Ramos (cell line): ENCODE results near the gene DRC7.
"Not testable (repeated sequence)": the region's sequence is repeated elsewhere in the genome, so short reads cannot be mapped to it uniquely, and the experiment has no call there.

Experiments used
- in situ Hi-C: fragments of 300-500 bp; cut with MboI; formaldehyde crosslinking; loops from one replicate; pipeline ENCODE4 v1.14.3; 2022; ENCODE audit warnings: low sequenced_read_pairs; ENCODE audit not compliant: unreplicated experiment

Gene DRC7

GRCh38 chr16:57707331-57707730 lies 12.7 kb downstream of the DRC7 start:
- in situ Hi-C loops, result no loop called here

GRCh38 chr16:57708168-57708567 lies 13.6 kb downstream of the DRC7 start:
- in situ Hi-C loops, result no loop called here

- in situ Hi-C loops, result no loop called here
These were observed 15.1 kb downstream of the DRC7 start for GRCh38 chr16:57709663-57710062.

- in situ Hi-C loops, result no loop called here
These were observed 16.7 kb downstream of the DRC7 start for GRCh38 chr16:57711346-57711745.

- in situ Hi-C loops, result no loop called here
These were observed 17.4 kb downstream of the DRC7 start for GRCh38 chr16:57711993-57712392.

GRCh38 chr16:57712569-57712968 lies 18.0 kb downstream of the DRC7 start:
- in situ Hi-C loops, result not testable (repeated sequence)

GRCh38 chr16:57713596-57713995 lies 19.0 kb downstream of the DRC7 start:
- in situ Hi-C loops, result no loop called here

GRCh38 chr16:57714047-57714446 lies 19.4 kb downstream of the DRC7 start:
- in situ Hi-C loops, result no loop called here

GRCh38 chr16:57720142-57720575 lies 25.6 kb downstream of the DRC7 start:
- in situ Hi-C loops, result no loop called here

- in situ Hi-C loops, result no loop called here
These were observed 27.0 kb downstream of the DRC7 start for GRCh38 chr16:57721356-57722209.

GRCh38 chr16:57722210-57722499 lies 27.5 kb downstream of the DRC7 start:
- in situ Hi-C loops, result no loop called here

GRCh38 chr16:57722651-57723050 lies 28.0 kb downstream of the DRC7 start:
- in situ Hi-C loops, result no loop called here

GRCh38 chr16:57723170-57723569 lies 28.6 kb downstream of the DRC7 start:
- in situ Hi-C loops, result no loop called here

- in situ Hi-C loops, result no loop called here
These were observed 29.9 kb downstream of the DRC7 start for GRCh38 chr16:57724531-57724930.

GRCh38 chr16:57725151-57725550 lies 30.5 kb downstream of the DRC7 start:
- in situ Hi-C loops, result no loop called here

- in situ Hi-C loops, result no loop called here
These were observed 30.9 kb downstream of the DRC7 start for GRCh38 chr16:57725554-57725953.

- in situ Hi-C loops, result no loop called here
These were observed 31.4 kb downstream of the DRC7 start for GRCh38 chr16:57725976-57726375.

GRCh38 chr16:57726433-57726947 lies 31.9 kb downstream of the DRC7 start:
- in situ Hi-C loops, result no loop called here

- in situ Hi-C loops, result no loop called here
These were observed 33.0 kb downstream of the DRC7 start for GRCh38 chr16:57727610-57728009.

GRCh38 chr16:57728336-57729181 lies 34.0 kb downstream of the DRC7 start:
- in situ Hi-C loops, result no loop called here

GRCh38 chr16:57729182-57729484 lies 34.5 kb downstream of the DRC7 start:
- in situ Hi-C loops, result no loop called here
